ENCODE measurements around the gene LSM8. TPM values are rescaled to one million over a fixed set of nuclear protein-coding genes. Genes with fewer than 3 reads are reported as not detected.

LSM8 gene
- total and polyA plus RNA-seq, 2 donors (not counting 1 experiment from before 2014, with no cell fraction given), result 64.3 to 65.2 TPM

- H4K20me1 ChIP-seq (ENCODE audit: control insufficient read depth, insufficient read depth, low read length, poor library complexity, severe bottlenecking), result no peaks in the 10 kb centered on the region
Observed at GRCh38 chr7:118214051-118214832, 30.3 kb downstream of the LSM8 start.

More at GRCh38 chr7:118214051-118214832, 30.3 kb downstream of the LSM8 start:
- H3K27ac Mint-ChIP-seq, result peak overlapping the region; percentile 89
- TF ChIP-seq EZH2 (IDR thresholded peaks at IDR 0.05; ENCODE audit: borderline replicate concordance, insufficient read depth, low read depth, low read length, poor library complexity, severe bottlenecking), result no peak
- no peak for TF ChIP-seq CTCF (IDR thresholded peaks at IDR 0.05)
- H3K4me3 Mint-ChIP-seq, result peak overlapping the region; percentile 92
- Histone ChIP-seq H3K27ac (ENCODE audit: low read length in 2 of 2) (peak overlapping the region in 1 of 2 donors; percentile 20), H3K9me3 (ENCODE audit: control extremely low read depth in 1 of 3, control insufficient read depth in 2 of 3, insufficient read depth in 1 of 3, low read length in 2 of 3) (no peaks in the 10 kb centered on the region), H3K36me3 (replicated peaks in 1 of 2; ENCODE audit: control extremely low read depth in 1 of 2, control insufficient read depth in 1 of 2, extremely low read depth in 1 of 2, insufficient read depth in 2 of 2, low read length in 1 of 2) (no peaks in the 10 kb centered on the region), H3K27me3 (replicated peaks in 1 of 4; ENCODE audit: control extremely low read depth in 1 of 4, control insufficient read depth in 3 of 4, insufficient read depth in 4 of 4, low read length in 3 of 4) (peaks cover 0 to 3% (median 0%) of the 10 kb centered on the region in 4 experiments), H3K9ac (ENCODE audit: low read length) (peak overlapping the region; percentile 72), H3K4me1 (ENCODE audit: control insufficient read depth in 2 of 2, insufficient read depth in 2 of 2, low read length in 2 of 2) (peaks cover 5 to 12% of the 10 kb centered on the region in 2 donors), H3K4me3 (ENCODE audit: control extremely low read depth in 1 of 5, extremely low read depth in 1 of 5, insufficient read depth in 1 of 5, low read depth in 2 of 5, low read length in 4 of 5) (peak overlapping the region in 4 of 5 experiments; percentile 41 to 75 (median 56)), H3K79me2 (ENCODE audit: control insufficient read depth, insufficient read depth, low read length) (no peaks in the 10 kb centered on the region), H3K4me2 (replicated peaks; ENCODE audit: low read depth, low read length, poor library complexity, severe bottlenecking) (peak overlapping the region; percentile 84), H2AFZ (ENCODE audit: insufficient read depth, low read depth, low read length, poor library complexity, severe bottlenecking) (peak overlapping the region; percentile 88)
- peaks cover 16% of the 10 kb centered on the region for H3K4me1 Mint-ChIP-seq
- ATAC-seq (ENCODE audit: low read depth) (peak; percentile 91), DNase-seq (peak; percentile 87)
- peaks cover 25% of the 10 kb centered on the region for H3K27me3 Mint-ChIP-seq
- WGBS (ENCODE audit: insufficient coverage), result 12% methylated on average over 49 of the region's 49 CpGs
- ChIA-PET CTCF (interaction anchor here (1.5 kb wide), 1 partner anchor 19 kb away, joined by 5 read pairs; no protein-coding TSS in a partner anchor), POLR2A (no interaction called here)
- intact Hi-C loops (cut with micrococcal nuclease), result loop anchor here (1.0 kb wide), 1 partner anchor 30 kb away; the partner anchor contains the start of gene LSM8
- H3K9me3 Mint-ChIP-seq (ENCODE audit: insufficient read depth), result no peaks in the 10 kb centered on the region
